Measurements from ENCODE around the gene FAM184B.
"Not testable (repeated sequence)": the region's sequence is repeated elsewhere in the genome, so short reads cannot be mapped to it uniquely, and the experiment has no call there.

Gene FAM184B

DNA sequence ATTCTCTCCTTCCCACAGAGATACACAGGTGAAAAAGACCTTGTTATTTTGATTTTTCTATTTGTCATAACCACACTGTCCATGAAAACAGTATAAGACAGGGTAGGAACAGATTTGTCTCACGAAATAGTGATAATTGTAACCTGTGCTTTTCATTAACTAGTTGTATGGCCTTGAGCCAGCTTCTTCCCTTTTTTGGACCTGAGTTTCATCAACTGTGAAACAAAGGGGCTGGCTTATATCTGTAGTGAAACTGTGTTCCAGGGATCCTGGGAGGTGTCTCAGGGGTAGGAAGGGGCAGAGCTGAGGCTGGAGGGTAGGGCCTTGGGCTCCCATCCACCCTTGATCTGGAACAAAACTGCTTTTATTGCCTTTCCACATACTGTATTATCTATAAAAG lies 116.1 kb downstream of the FAM184B start:
- H3K23ac ChIP-seq (ENCODE audit: low read depth, low read length, poor library complexity) = no peak overlapping the region
- no peak overlapping the region for H3K14ac ChIP-seq (ENCODE audit: low read length)
- no peak overlapping the region for H2BK12ac ChIP-seq (ENCODE audit: low read length)
- H4K91ac ChIP-seq (ENCODE audit: low read depth, low read length, poor library complexity) = no peak overlapping the region
- no peak overlapping the region for H2AFZ ChIP-seq (ENCODE audit: low read length)
- H3K27ac ChIP-seq (replicated peaks; ENCODE audit: low read length) = no peak overlapping the region
- no peak overlapping the region for H2BK5ac ChIP-seq (ENCODE audit: low read length)
- H3K9ac ChIP-seq (ENCODE audit: low read depth, low read length, poor library complexity) = no peak overlapping the region
- H3K4me1 ChIP-seq (ENCODE audit: control insufficient read depth in 2 of 2, insufficient read depth in 1 of 2, low read depth in 1 of 2, low read length in 2 of 2) = no peaks in the 10 kb centered on the region
- no peak overlapping the region for H2BK15ac ChIP-seq (ENCODE audit: low read length)
- WGBS, 2 donors (ENCODE audit: extremely low coverage in 2 of 2, insufficient read length in 2 of 2, insufficient replicate concordance in 1 of 2) = no CpG with 5 or more reads among the region's 1 CpG
- no peak overlapping the region for H4K8ac ChIP-seq (ENCODE audit: low read depth, low read length)
- no peak overlapping the region for H3K18ac ChIP-seq (ENCODE audit: low read length)
- no peaks in the 10 kb centered on the region for H3K79me1 ChIP-seq (ENCODE audit: low read depth, low read length)
- no peak overlapping the region for H3K4ac ChIP-seq (ENCODE audit: low read length)
- no peaks in the 10 kb centered on the region for H3K9me3 ChIP-seq (replicated peaks in 1 of 2; ENCODE audit: control insufficient read depth in 2 of 2, insufficient read depth in 1 of 2, low read depth in 1 of 2, low read length in 2 of 2)
- no peaks in the 10 kb centered on the region for H3K36me3 ChIP-seq (replicated peaks in 1 of 2; ENCODE audit: control insufficient read depth in 2 of 2, insufficient read depth in 2 of 2, low read length in 2 of 2)
- DNase-seq (ENCODE audit: low spot score) = no peak
- H3K4me3 ChIP-seq (ENCODE audit: low read length in 2 of 2) = no peak overlapping the region
- H3K4me2 ChIP-seq (ENCODE audit: insufficient read depth, low read length, poor library complexity, severe bottlenecking) = no peak overlapping the region
- peaks cover 0 to 3% (median 0%) of the 10 kb centered on the region in 3 experiments for H3K27me3 ChIP-seq (ENCODE audit: control insufficient read depth in 3 of 3, insufficient read depth in 3 of 3, low read depth in 1 of 3, low read length in 3 of 3)
- H2BK120ac ChIP-seq (ENCODE audit: low read depth, low read length) = no peak overlapping the region
- no peak overlapping the region for H2AK5ac ChIP-seq (ENCODE audit: low read depth, low read length)

GRCh38 chr4:17664755-17665154 lies 116.7 kb downstream of the FAM184B start:
- Histone ChIP-seq H3K27me3 (ENCODE audit: control insufficient read depth in 3 of 3, insufficient read depth in 3 of 3, low read depth in 1 of 3, low read length in 3 of 3) (peaks cover 0 to 3% (median 0%) of the 10 kb centered on the region in 3 experiments), H3K23ac (ENCODE audit: low read depth, low read length, poor library complexity) (no peak overlapping the region), H2BK5ac (ENCODE audit: low read length) (no peak overlapping the region), H4K8ac (ENCODE audit: low read depth, low read length) (no peak overlapping the region), H3K79me1 (ENCODE audit: low read depth, low read length) (peaks cover 3% of the 10 kb centered on the region), H3K36me3 (replicated peaks in 1 of 2; ENCODE audit: control insufficient read depth in 2 of 2, insufficient read depth in 2 of 2, low read length in 2 of 2) (no peaks in the 10 kb centered on the region), H2BK12ac (ENCODE audit: low read length) (no peak overlapping the region), H3K4me1 (ENCODE audit: control insufficient read depth in 2 of 2, insufficient read depth in 1 of 2, low read depth in 1 of 2, low read length in 2 of 2) (no peaks in the 10 kb centered on the region), H3K4me2 (ENCODE audit: insufficient read depth, low read length, poor library complexity, severe bottlenecking) (no peak overlapping the region), H4K91ac (ENCODE audit: low read depth, low read length, poor library complexity) (no peak overlapping the region), H3K18ac (ENCODE audit: low read length) (no peak overlapping the region), H2AK5ac (ENCODE audit: low read depth, low read length) (no peak overlapping the region), H3K14ac (ENCODE audit: low read length) (no peak overlapping the region), H3K9me3 (replicated peaks in 1 of 2; ENCODE audit: control insufficient read depth in 2 of 2, insufficient read depth in 1 of 2, low read depth in 1 of 2, low read length in 2 of 2) (no peaks in the 10 kb centered on the region), H3K27ac (replicated peaks; ENCODE audit: low read length) (no peak overlapping the region), H3K9ac (ENCODE audit: low read depth, low read length, poor library complexity) (no peak overlapping the region), H3K4ac (ENCODE audit: low read length) (no peak overlapping the region), H2BK120ac (ENCODE audit: low read depth, low read length) (no peak overlapping the region), H2AFZ (ENCODE audit: low read length) (no peak overlapping the region), H3K4me3 (ENCODE audit: low read length in 2 of 2) (no peak overlapping the region), H2BK15ac (ENCODE audit: low read length) (no peak overlapping the region)
- WGBS, 2 donors (ENCODE audit: extremely low coverage in 2 of 2, insufficient read length in 2 of 2, insufficient replicate concordance in 1 of 2) = no CpG with 5 or more reads among the region's 4 CpGs
- no peak for DNase-seq (ENCODE audit: low spot score)

GRCh38 chr4:17662694-17663093 lies 118.7 kb downstream of the FAM184B start:
- Histone ChIP-seq H3K4me1 (ENCODE audit: control insufficient read depth in 2 of 2, insufficient read depth in 1 of 2, low read depth in 1 of 2, low read length in 2 of 2) (no peaks in the 10 kb centered on the region), H2AK5ac (ENCODE audit: low read depth, low read length) (no peak overlapping the region), H2AFZ (ENCODE audit: low read length) (no peak overlapping the region), H3K9ac (ENCODE audit: low read depth, low read length, poor library complexity) (no peak overlapping the region), H3K9me3 (replicated peaks in 1 of 2; ENCODE audit: control insufficient read depth in 2 of 2, insufficient read depth in 1 of 2, low read depth in 1 of 2, low read length in 2 of 2) (peaks cover 0 to 1% of the 10 kb centered on the region in 2 donors), H3K79me1 (ENCODE audit: low read depth, low read length) (peaks cover 3% of the 10 kb centered on the region), H3K18ac (ENCODE audit: low read length) (no peak overlapping the region), H3K27ac (replicated peaks; ENCODE audit: low read length) (no peak overlapping the region), H3K4ac (ENCODE audit: low read length) (no peak overlapping the region), H2BK12ac (ENCODE audit: low read length) (no peak overlapping the region), H3K4me3 (ENCODE audit: low read length in 2 of 2) (no peak overlapping the region), H3K4me2 (ENCODE audit: insufficient read depth, low read length, poor library complexity, severe bottlenecking) (no peak overlapping the region), H2BK120ac (ENCODE audit: low read depth, low read length) (no peak overlapping the region), H4K8ac (ENCODE audit: low read depth, low read length) (no peak overlapping the region), H4K91ac (ENCODE audit: low read depth, low read length, poor library complexity) (no peak overlapping the region), H3K36me3 (replicated peaks in 1 of 2; ENCODE audit: control insufficient read depth in 2 of 2, insufficient read depth in 2 of 2, low read length in 2 of 2) (no peaks in the 10 kb centered on the region), H3K27me3 (ENCODE audit: control insufficient read depth in 3 of 3, insufficient read depth in 3 of 3, low read depth in 1 of 3, low read length in 3 of 3) (peaks cover 0 to 8% (median 0%) of the 10 kb centered on the region in 3 experiments), H3K23ac (ENCODE audit: low read depth, low read length, poor library complexity) (no peak overlapping the region), H3K14ac (ENCODE audit: low read length) (no peak overlapping the region), H2BK15ac (ENCODE audit: low read length) (no peak overlapping the region), H2BK5ac (ENCODE audit: low read length) (no peak overlapping the region)
- no CpG with 5 or more reads among the region's 3 CpGs for WGBS, 2 donors (ENCODE audit: extremely low coverage in 2 of 2, insufficient read length in 2 of 2, insufficient replicate concordance in 1 of 2)
- no peak for DNase-seq (ENCODE audit: low spot score)

DNA sequence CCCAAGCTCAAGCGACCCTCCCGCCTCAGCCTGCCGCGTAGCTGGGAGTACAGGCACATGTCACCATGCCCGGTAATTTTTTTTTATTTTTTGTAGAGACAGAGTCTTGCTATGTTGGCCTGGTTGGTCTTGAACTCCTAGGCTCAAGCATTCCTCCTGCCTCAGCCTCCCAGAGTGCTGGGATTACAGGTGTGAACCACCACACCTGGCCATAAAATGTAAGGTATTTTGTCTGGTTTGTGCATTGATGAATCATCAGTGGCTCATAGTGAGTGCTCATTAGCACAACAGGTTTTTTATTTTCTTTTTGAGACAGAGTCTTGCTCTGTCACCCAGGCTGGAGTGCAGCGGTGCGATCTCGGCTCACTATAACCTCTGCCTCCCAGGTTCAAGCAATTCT lies 122.2 kb downstream of the FAM184B start:
- not testable (repeated sequence) for H3K36me3 ChIP-seq (replicated peaks in 1 of 2; ENCODE audit: control insufficient read depth in 2 of 2, insufficient read depth in 2 of 2, low read length in 2 of 2); H3K27me3 ChIP-seq (ENCODE audit: control insufficient read depth in 3 of 3, insufficient read depth in 3 of 3, low read depth in 1 of 3, low read length in 3 of 3); H2BK15ac ChIP-seq (ENCODE audit: low read length); H2AK5ac ChIP-seq (ENCODE audit: low read depth, low read length); H3K4me2 ChIP-seq (ENCODE audit: insufficient read depth, low read length, poor library complexity, severe bottlenecking); H3K14ac ChIP-seq (ENCODE audit: low read length); DNase-seq (ENCODE audit: low spot score); H2BK5ac ChIP-seq (ENCODE audit: low read length); H4K8ac ChIP-seq (ENCODE audit: low read depth, low read length); H2BK120ac ChIP-seq (ENCODE audit: low read depth, low read length); H3K9ac ChIP-seq (ENCODE audit: low read depth, low read length, poor library complexity); H3K23ac ChIP-seq (ENCODE audit: low read depth, low read length, poor library complexity); H3K18ac ChIP-seq (ENCODE audit: low read length); H2BK12ac ChIP-seq (ENCODE audit: low read length); H4K91ac ChIP-seq (ENCODE audit: low read depth, low read length, poor library complexity); H2AFZ ChIP-seq (ENCODE audit: low read length); H3K4ac ChIP-seq (ENCODE audit: low read length); H3K79me1 ChIP-seq (ENCODE audit: low read depth, low read length); H3K4me1 ChIP-seq (ENCODE audit: control insufficient read depth in 2 of 2, insufficient read depth in 1 of 2, low read depth in 1 of 2, low read length in 2 of 2); H3K9me3 ChIP-seq (replicated peaks in 1 of 2; ENCODE audit: control insufficient read depth in 2 of 2, insufficient read depth in 1 of 2, low read depth in 1 of 2, low read length in 2 of 2); H3K4me3 ChIP-seq (ENCODE audit: low read length in 2 of 2); H3K27ac ChIP-seq (replicated peaks; ENCODE audit: low read length)
- no CpG with 5 or more reads among the region's 8 CpGs for WGBS, 2 donors (ENCODE audit: extremely low coverage in 2 of 2, insufficient read length in 2 of 2, insufficient replicate concordance in 1 of 2)
